HFF-Myc (cell line): ENCODE results near the gene MAP7.

Experiments
- DNase-seq: peaks from one replicate; pipeline ENCODE4 v3.0.0-alpha.2; 2011; ENCODE audit warnings: low read depth; ENCODE audit errors: extremely low read depth
- H3K4me3 ChIP-seq: replicated peaks from 2 replicates; pipeline ENCODE4 v1.5.1; 2011; ENCODE audit warnings: low read depth, mild to moderate bottlenecking, control low read depth, low read length
- CTCF ChIP-seq: IDR thresholded peaks from 2 replicates; pipeline ENCODE4 v1.5.1; 2012; ENCODE audit warnings: mild to moderate bottlenecking, low read depth, low read length, control low read depth; ENCODE audit errors: missing control alignments

Gene MAP7

GRCh38 chr6:136520517-136520916 lies 29.7 kb downstream of the MAP7 start:
- TF ChIP-seq CTCF = no peak
- no peak for DNase-seq
- no peak overlapping the region for H3K4me3 ChIP-seq

DNA sequence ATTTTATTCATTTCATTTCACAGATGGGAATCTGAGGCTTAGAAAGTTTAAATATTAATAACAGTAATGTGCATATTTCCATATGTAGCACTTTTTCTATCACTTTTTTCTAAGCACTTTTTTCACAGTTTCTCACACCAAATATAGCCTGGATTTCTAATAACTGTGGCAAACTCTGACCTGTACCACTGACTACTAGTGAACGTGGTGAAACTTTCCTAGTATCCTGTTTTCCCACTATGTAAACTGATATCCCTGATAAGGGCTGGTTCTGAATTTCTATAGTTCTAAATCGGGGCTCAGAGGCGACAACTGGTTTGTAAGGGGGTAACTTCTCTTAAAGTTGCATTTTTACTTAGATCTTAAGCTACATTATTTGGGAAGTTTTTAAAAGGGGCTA lies 32.6 kb downstream of the MAP7 start:
- no peak overlapping the region for H3K4me3 ChIP-seq
- TF ChIP-seq CTCF = no peak
- no peak for DNase-seq

- DNase-seq = no peak
- TF ChIP-seq CTCF = no peak
- H3K4me3 ChIP-seq = no peak overlapping the region
These were observed 33.2 kb downstream of the MAP7 start for GRCh38 chr6:136517002-136517401.

- TF ChIP-seq CTCF = no peak
- no peak for DNase-seq
- no peak overlapping the region for H3K4me3 ChIP-seq
These were observed 35.6 kb downstream of the MAP7 start for GRCh38 chr6:136514591-136514990.

GRCh38 chr6:136511926-136512325 lies 38.3 kb downstream of the MAP7 start:
- TF ChIP-seq CTCF = no peak
- no peak for DNase-seq
- H3K4me3 ChIP-seq = no peak overlapping the region

DNA sequence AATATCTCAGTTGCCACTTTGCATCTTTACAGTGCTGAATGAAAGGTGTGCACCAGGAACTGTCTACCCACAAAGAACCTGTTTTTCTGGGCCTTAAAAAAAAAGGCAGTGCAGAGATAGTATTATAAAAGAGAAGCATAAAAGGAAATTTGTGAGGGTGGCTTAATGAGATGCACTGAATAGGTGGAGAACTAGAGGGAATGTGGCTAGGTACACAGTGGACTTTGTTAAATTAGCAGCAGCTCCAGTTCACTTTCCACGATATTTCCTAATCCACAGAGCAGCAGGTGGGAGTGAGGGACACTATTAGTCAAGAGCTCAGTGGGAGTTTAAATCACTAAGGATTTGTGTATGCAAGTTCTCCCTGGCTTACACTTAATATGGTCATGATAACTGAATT lies 38.8 kb downstream of the MAP7 start:
- no peak for TF ChIP-seq CTCF
- H3K4me3 ChIP-seq = no peak overlapping the region
- no peak for DNase-seq

GRCh38 chr6:136510782-136511181 lies 39.4 kb downstream of the MAP7 start:
- no peak overlapping the region for H3K4me3 ChIP-seq
- DNase-seq = no peak
- TF ChIP-seq CTCF = no peak
